ENCODE measurements around the gene NID2.

NID2 gene

GRCh38 chr14:52080808-52081755, 12.2 kb upstream of the NID2 start:
- DNase-seq (ENCODE audit: low read depth in 1 of 2, low spot score in 1 of 2) = no peak

- no peak for DNase-seq (ENCODE audit: low read depth in 1 of 2, low spot score in 1 of 2)
These were observed 11.4 kb upstream of the NID2 start for GRCh38 chr14:52080158-52080800.

- DNase-seq (ENCODE audit: low read depth in 1 of 2, low spot score in 1 of 2) = no peak
These were observed 10.5 kb upstream of the NID2 start for GRCh38 chr14:52079239-52079959.

GRCh38 chr14:52078721-52079120, 9.9 kb upstream of the NID2 start:
- no peak for DNase-seq (ENCODE audit: low read depth in 1 of 2, low spot score in 1 of 2)

GRCh38 chr14:52078095-52078531, 9.3 kb upstream of the NID2 start:
- DNase-seq (ENCODE audit: low read depth in 1 of 2, low spot score in 1 of 2) = no peak

GRCh38 chr14:52077256-52077979, 8.6 kb upstream of the NID2 start:
- DNase-seq (ENCODE audit: low read depth in 1 of 2, low spot score in 1 of 2) = no peak

- no peak for DNase-seq (ENCODE audit: low read depth in 1 of 2, low spot score in 1 of 2)
These were observed 7.5 kb upstream of the NID2 start for GRCh38 chr14:52076334-52076733.

GRCh38 chr14:52075371-52075770, 6.5 kb upstream of the NID2 start:
- DNase-seq (ENCODE audit: low read depth in 1 of 2, low spot score in 1 of 2) = no peak

- DNase-seq (ENCODE audit: low read depth in 1 of 2, low spot score in 1 of 2) = no peak
These were observed 4.4 kb upstream of the NID2 start for GRCh38 chr14:52073251-52073650.

- DNase-seq (ENCODE audit: low read depth in 1 of 2, low spot score in 1 of 2) = no peak
These were observed 3.5 kb upstream of the NID2 start for GRCh38 chr14:52072266-52072780.

- no peak for DNase-seq (ENCODE audit: low read depth in 1 of 2, low spot score in 1 of 2)
These were observed 2.8 kb upstream of the NID2 start for GRCh38 chr14:52071675-52072074.

- DNase-seq (ENCODE audit: low read depth in 1 of 2, low spot score in 1 of 2) = no peak
These were observed 1.2 kb upstream of the NID2 start for GRCh38 chr14:52070051-52070431.

- DNase-seq (ENCODE audit: low read depth in 1 of 2, low spot score in 1 of 2) = no peak
These were observed 620 bp upstream of the NID2 start for GRCh38 chr14:52069307-52070050.

- no peak for DNase-seq (ENCODE audit: low read depth in 1 of 2, low spot score in 1 of 2)
These were observed 815 bp downstream of the NID2 start for GRCh38 chr14:52067873-52068614.

- DNase-seq (ENCODE audit: low read depth in 1 of 2, low spot score in 1 of 2) = no peak
These were observed 4.7 kb downstream of the NID2 start for GRCh38 chr14:52064174-52064573.

- no peak for DNase-seq (ENCODE audit: low read depth in 1 of 2, low spot score in 1 of 2)
These were observed 5.8 kb downstream of the NID2 start for GRCh38 chr14:52063052-52063462.

GRCh38 chr14:52061890-52062289, 7.0 kb downstream of the NID2 start:
- no peak for DNase-seq (ENCODE audit: low read depth in 1 of 2, low spot score in 1 of 2)

GRCh38 chr14:52061390-52061789, 7.5 kb downstream of the NID2 start:
- DNase-seq (ENCODE audit: low read depth in 1 of 2, low spot score in 1 of 2) = no peak

- DNase-seq (ENCODE audit: low read depth in 1 of 2, low spot score in 1 of 2) = no peak
These were observed 8.8 kb downstream of the NID2 start for GRCh38 chr14:52060080-52060479.

Data from activated T-helper 1 cell treated with anti-CD3 and anti-CD28 coated beads, Interleukin-2, amount 50 U/mL, for 16 hours (primary cell).